ENCODE results near the gene TBX2. TPM values are rescaled to one million over a fixed set of nuclear protein-coding genes. Genes with fewer than 3 reads are reported as not detected.
A peak's percentile ranks its signal among the peaks of the same experiment; 100 is the strongest.

Gene TBX2
- total and polyA plus RNA-seq, 2 of the 13 experiments (the other 11 are each of a cell fraction or from before 2014, with no cell fraction given) = 2.8 to 15.3 TPM

- TF ChIP-seq PRDM15 (CRISPR knock-in tag; IDR thresholded peaks at IDR 0.05) (peak; percentile 61; the same call in 1 of the 2 replicates), TRAFD1 (CRISPR knock-in tag; IDR thresholded peaks at IDR 0.05; ENCODE audit: borderline replicate concordance) (no peak), ZNF761 (CRISPR knock-in tag; conservative IDR thresholded peaks at IDR 0.05) (peak; percentile 70; the same call in 1 of the 2 replicates), ZNF609 (CRISPR knock-in tag; IDR thresholded peaks at IDR 0.05; ENCODE audit: borderline replicate concordance) (peak; percentile 77; the same call in 1 of the 2 replicates), ZNF7 (CRISPR knock-in tag; IDR thresholded peaks at IDR 0.05) (no peak), ZNF850 (CRISPR knock-in tag; conservative IDR thresholded peaks at IDR 0.05) (no peak), ZNF431 (CRISPR knock-in tag; IDR thresholded peaks at IDR 0.05; ENCODE audit: borderline replicate concordance, low read depth) (peak; percentile 30; the same call in 1 of the 2 replicates), NR2F6 (IDR thresholded peaks at IDR 0.05) (peak; percentile 47; the same call in 1 of the 2 replicates), NR2F6 (CRISPR knock-in tag; IDR thresholded peaks at IDR 0.05) (peak; percentile 60; the same call in 1 of the 2 replicates), NR0B2 (CRISPR knock-in tag; IDR thresholded peaks at IDR 0.05) (peak; percentile 60; the same call in 1 of the 2 replicates), SIN3A (IDR thresholded peaks at IDR 0.05; ENCODE audit: borderline replicate concordance, low read depth, low read length) (0 out of 2 replicates have a peak, but pooled peaks have one; percentile 3), PATZ1 (CRISPR knock-in tag; IDR thresholded peaks at IDR 0.05) (peak; percentile 77), SAP130 (CRISPR knock-in tag; IDR thresholded peaks at IDR 0.05; ENCODE audit: low read depth) (peak; percentile 59), ZNF75D (CRISPR knock-in tag; IDR thresholded peaks at IDR 0.05; ENCODE audit: borderline replicate concordance) (no peak)
These were observed 55.0 kb downstream of the TBX2 start (continued) for GRCh38 chr17:61454381-61455323.
